PFSK-1 (cell line): ENCODE results near the gene SORL1.

Experiments used
- FOXP2 ChIP-seq: optimal IDR thresholded peaks from 2 replicates; pipeline ENCODE3; 2011; ENCODE audit warnings: borderline replicate concordance, control low read depth, inconsistent platforms; ENCODE audit not compliant: insufficient read depth; ENCODE audit errors: extremely low read length, extremely low read depth
- POLR2AphosphoS5 ChIP-seq: IDR thresholded peaks from 2 replicates; pipeline ENCODE4 v1.6.1; 2012; ENCODE audit warnings: low read depth, mild to moderate bottlenecking, control low read depth, low read length, moderate library complexity
- SIN3A ChIP-seq: IDR thresholded peaks from 2 replicates; pipeline ENCODE4 v1.6.1; 2012; ENCODE audit warnings: mild to moderate bottlenecking, low read length, moderate library complexity, borderline replicate concordance; ENCODE audit not compliant: insufficient read depth
- TAF1 ChIP-seq: IDR thresholded peaks from 2 replicates; pipeline ENCODE4 v1.6.1; 2012; ENCODE audit warnings: low read length, control low read depth, borderline replicate concordance; ENCODE audit not compliant: insufficient read depth
- TF ChIP-seq, protein P1 (sequence below), 2 experiments: IDR thresholded peaks; 2 replicates each; pipeline versions ENCODE4 v1.6.1 to v1.8.0; 2011 to 2012; ENCODE audit warnings: low read depth in 2 of 2, low read length in 2 of 2, control low read depth in 1 of 2, inconsistent platforms in 1 of 2, mild to moderate bottlenecking in 1 of 2, moderate library complexity in 1 of 2; ENCODE audit not compliant: insufficient read depth in 1 of 2

Gene SORL1

GRCh38 chr11:121497176-121497998 is 45.3 kb downstream of the SORL1 start:
- TF ChIP-seq, protein P1, sequence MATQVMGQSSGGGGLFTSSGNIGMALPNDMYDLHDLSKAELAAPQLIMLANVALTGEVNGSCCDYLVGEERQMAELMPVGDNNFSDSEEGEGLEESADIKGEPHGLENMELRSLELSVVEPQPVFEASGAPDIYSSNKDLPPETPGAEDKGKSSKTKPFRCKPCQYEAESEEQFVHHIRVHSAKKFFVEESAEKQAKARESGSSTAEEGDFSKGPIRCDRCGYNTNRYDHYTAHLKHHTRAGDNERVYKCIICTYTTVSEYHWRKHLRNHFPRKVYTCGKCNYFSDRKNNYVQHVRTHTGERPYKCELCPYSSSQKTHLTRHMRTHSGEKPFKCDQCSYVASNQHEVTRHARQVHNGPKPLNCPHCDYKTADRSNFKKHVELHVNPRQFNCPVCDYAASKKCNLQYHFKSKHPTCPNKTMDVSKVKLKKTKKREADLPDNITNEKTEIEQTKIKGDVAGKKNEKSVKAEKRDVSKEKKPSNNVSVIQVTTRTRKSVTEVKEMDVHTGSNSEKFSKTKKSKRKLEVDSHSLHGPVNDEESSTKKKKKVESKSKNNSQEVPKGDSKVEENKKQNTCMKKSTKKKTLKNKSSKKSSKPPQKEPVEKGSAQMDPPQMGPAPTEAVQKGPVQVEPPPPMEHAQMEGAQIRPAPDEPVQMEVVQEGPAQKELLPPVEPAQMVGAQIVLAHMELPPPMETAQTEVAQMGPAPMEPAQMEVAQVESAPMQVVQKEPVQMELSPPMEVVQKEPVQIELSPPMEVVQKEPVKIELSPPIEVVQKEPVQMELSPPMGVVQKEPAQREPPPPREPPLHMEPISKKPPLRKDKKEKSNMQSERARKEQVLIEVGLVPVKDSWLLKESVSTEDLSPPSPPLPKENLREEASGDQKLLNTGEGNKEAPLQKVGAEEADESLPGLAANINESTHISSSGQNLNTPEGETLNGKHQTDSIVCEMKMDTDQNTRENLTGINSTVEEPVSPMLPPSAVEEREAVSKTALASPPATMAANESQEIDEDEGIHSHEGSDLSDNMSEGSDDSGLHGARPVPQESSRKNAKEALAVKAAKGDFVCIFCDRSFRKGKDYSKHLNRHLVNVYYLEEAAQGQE (IDR thresholded peaks at IDR 0.05; ENCODE audit: insufficient read depth in 1 of 2, low read depth in 2 of 2, low read length in 2 of 2), result no peak
- TF ChIP-seq FOXP2, result no peak
- no peak for TF ChIP-seq TAF1
- no peak for TF ChIP-seq SIN3A
- no peak for TF ChIP-seq POLR2AphosphoS5

DNA sequence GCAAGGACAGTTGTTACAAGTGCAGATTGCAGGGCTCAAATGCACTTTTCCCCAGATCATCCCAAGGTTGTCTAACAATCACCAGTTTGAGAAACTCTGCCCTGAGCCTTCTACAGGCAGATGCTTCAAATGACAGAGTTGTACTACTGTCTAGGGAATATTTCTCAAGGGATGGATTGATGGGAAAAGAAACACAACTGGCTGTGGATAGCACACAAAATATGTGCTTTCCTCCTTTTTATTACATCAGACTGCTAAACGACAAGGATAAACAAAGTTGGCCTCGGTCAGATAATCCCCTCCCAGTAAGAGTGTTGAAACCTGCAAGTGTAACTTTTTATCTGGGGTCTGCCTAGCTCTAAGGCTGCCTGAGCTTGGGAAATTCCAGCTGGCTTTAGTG is 47.3 kb downstream of the SORL1 start:
- TF ChIP-seq POLR2AphosphoS5 (no peak), FOXP2 (no peak)
- TF ChIP-seq, protein P1 (IDR thresholded peaks at IDR 0.05; ENCODE audit: insufficient read depth in 1 of 2, low read depth in 2 of 2, low read length in 2 of 2), result no peak

DNA sequence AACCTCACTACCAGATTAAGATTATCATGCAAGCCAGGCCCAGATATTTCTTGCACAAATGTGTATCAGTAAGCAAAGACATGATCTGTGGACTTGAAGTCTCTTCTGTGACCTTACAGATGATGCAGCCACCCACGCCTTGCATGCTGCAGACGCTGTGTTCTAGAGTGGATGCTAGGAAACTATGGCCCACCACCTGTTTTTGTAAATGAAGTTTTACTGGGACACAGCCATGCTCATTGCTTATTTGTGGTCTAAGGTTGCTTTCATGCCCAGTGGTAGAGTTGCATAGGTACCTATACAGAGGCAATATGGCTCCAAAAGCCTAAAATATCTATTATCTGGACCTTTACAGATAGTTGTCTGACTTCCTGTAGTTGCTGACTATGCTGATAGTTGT is 48.2 kb downstream of the SORL1 start:
- TF ChIP-seq FOXP2 (no peak), SIN3A (no peak), TAF1 (no peak), POLR2AphosphoS5 (no peak)
- TF ChIP-seq, protein P1 (IDR thresholded peaks at IDR 0.05; ENCODE audit: insufficient read depth in 1 of 2, low read depth in 2 of 2, low read length in 2 of 2), result no peak

- TF ChIP-seq FOXP2 (no peak), SIN3A (no peak), POLR2AphosphoS5 (no peak)
- TF ChIP-seq, protein P1 (IDR thresholded peaks at IDR 0.05; ENCODE audit: insufficient read depth in 1 of 2, low read depth in 2 of 2, low read length in 2 of 2), result no peak
Measured at GRCh38 chr11:121500717-121501116, 48.6 kb downstream of the SORL1 start.

DNA sequence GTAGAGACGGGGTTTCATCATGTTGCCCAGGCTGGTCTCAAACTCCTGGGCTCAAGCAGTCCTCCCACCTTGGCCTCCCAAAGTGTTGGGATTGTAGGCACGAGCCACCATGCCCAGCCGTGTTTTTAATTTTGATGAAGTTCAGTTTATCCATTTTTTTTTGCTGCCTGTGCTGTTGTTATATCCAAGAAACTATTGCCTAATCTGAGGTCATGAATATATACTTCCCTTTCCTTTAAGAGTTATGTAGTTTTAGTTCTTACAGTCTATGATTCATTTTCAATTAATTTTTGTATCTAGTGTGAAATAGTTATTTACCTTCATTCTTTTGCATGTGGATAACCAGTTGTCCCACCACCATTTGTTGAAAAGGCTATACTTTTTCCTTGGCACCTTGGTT is 50.9 kb downstream of the SORL1 start:
- TF ChIP-seq POLR2AphosphoS5 (no peak), TAF1 (no peak), FOXP2 (no peak), SIN3A (no peak)
- TF ChIP-seq, protein P1 (IDR thresholded peaks at IDR 0.05; ENCODE audit: insufficient read depth in 1 of 2, low read depth in 2 of 2, low read length in 2 of 2), result no peak
